Breast epithelium (tissue), 4 donors: Measurements from ENCODE around the gene PPP1R18. TPM values are rescaled to one million over a fixed set of nuclear protein-coding genes. Genes with fewer than 3 reads are reported as not detected.

ENCODE experiments used
- DNase-seq, 2 donors: peaks; one replicate each; pipeline ENCODE4 v3.0.0-alpha.2; 2019; ENCODE audit warnings: low spot score in 2 of 2
- H3K27ac ChIP-seq, 2 donors: fragments of 200-600 bp; sonication (generic) in 1 of 2; one replicate each; pipeline ENCODE4 v1.5.1; 2016 to 2019; ENCODE audit warnings: mild to moderate bottlenecking in 1 of 2
- H3K27me3 ChIP-seq, 2 donors: fragments of 200-600 bp; sonication (generic) in 1 of 2; one replicate each; pipeline versions ENCODE4 v1.5.1 to v1.6.0; 2017 to 2019; ENCODE audit warnings: control low read depth in 1 of 2, mild to moderate bottlenecking in 1 of 2
- H3K36me3 ChIP-seq: fragments of 200-600 bp; one replicate; pipeline ENCODE4 v1.5.1; 2019
- H3K4me1 ChIP-seq, 2 donors: fragments of 200-600 bp; sonication (generic); one replicate each; pipeline ENCODE4 v1.5.1; 2016 to 2019; ENCODE audit warnings: control low read depth in 1 of 2
- H3K4me3 ChIP-seq, 3 donors: fragments of 200-600 bp; sonication (generic); 1 replicate in 2 of 3; 2 replicates in 1 of 3; pipeline ENCODE4 v1.5.1; 2016 to 2019; ENCODE audit warnings: mild to moderate bottlenecking in 3 of 3, moderate library complexity in 2 of 3
- H3K9me3 ChIP-seq, 2 donors: fragments of 200-600 bp; sonication (generic) in 1 of 2; one replicate each; pipeline ENCODE4 v1.5.1; 2016 to 2019; ENCODE audit warnings: control low read depth in 1 of 2
- POLR2A ChIP-seq: fragments of 450-650 bp; IDR thresholded peaks from one replicate; pipeline ENCODE4 v1.6.1; 2016; ENCODE audit warnings: antibody characterized with exemption, mild to moderate bottlenecking, moderate library complexity
- POLR2AphosphoS5 ChIP-seq, 3 donors: sonication (generic); formaldehyde crosslinking; IDR thresholded peaks; one replicate each; pipeline ENCODE4 v1.6.1; 2017; ENCODE audit warnings: antibody characterized with exemption in 3 of 3
- intact Hi-C: fragments of 100-400 bp; cut with DNase I; formaldehyde crosslinking; loops from one replicate; pipeline ENCODE4 v1.15.1; 2023; ENCODE audit warnings: low total_unique reads
- total RNA-seq, 3 donors: library from RNA; depleted of rRNA; stranded (reverse); fragments of >200 nt; gene quantifications; one replicate each; pipeline ENCODE4 v1.1.0, GENCODE V29; 2016
- TF ChIP-seq, protein P1 (sequence below), 3 donors: fragments of 450-650 bp; IDR thresholded peaks; one replicate each; pipeline ENCODE4 v1.5.1; 2016 to 2017; ENCODE audit warnings: antibody characterized with exemption in 3 of 3, mild to moderate bottlenecking in 3 of 3, moderate library complexity in 3 of 3

The PPP1R18 gene
- total RNA-seq, 3 donors from 2014 or later, result 18.3 to 41.6 (median 20.0) TPM

DNA sequence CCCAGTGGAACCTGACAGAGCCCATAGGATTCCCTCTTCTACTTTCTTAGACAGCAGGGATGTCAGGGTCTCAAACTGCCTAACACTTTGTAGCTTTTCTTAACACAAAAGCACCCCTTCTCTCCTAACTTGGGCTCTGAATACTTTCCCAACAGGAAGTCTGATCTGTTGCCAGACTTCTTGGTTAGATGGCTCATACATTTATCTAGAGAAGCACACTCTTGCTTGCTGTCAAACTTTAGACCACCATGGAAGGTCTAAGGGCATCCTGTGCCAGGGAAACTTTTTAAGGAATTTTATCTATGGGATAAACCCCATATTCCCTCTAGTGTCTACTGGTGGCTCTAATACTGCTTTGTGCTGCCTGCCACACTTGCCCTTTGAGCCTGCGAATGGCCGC lies 42.8 kb downstream of the PPP1R18 start:
- DNase-seq, result no peak
- no peak overlapping the region for H3K27ac ChIP-seq
- TF ChIP-seq, protein P1, sequence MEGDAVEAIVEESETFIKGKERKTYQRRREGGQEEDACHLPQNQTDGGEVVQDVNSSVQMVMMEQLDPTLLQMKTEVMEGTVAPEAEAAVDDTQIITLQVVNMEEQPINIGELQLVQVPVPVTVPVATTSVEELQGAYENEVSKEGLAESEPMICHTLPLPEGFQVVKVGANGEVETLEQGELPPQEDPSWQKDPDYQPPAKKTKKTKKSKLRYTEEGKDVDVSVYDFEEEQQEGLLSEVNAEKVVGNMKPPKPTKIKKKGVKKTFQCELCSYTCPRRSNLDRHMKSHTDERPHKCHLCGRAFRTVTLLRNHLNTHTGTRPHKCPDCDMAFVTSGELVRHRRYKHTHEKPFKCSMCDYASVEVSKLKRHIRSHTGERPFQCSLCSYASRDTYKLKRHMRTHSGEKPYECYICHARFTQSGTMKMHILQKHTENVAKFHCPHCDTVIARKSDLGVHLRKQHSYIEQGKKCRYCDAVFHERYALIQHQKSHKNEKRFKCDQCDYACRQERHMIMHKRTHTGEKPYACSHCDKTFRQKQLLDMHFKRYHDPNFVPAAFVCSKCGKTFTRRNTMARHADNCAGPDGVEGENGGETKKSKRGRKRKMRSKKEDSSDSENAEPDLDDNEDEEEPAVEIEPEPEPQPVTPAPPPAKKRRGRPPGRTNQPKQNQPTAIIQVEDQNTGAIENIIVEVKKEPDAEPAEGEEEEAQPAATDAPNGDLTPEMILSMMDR (IDR thresholded peaks at IDR 0.05), result no peak
- TF ChIP-seq POLR2A, result no peak
- no peak for TF ChIP-seq POLR2AphosphoS5 (IDR thresholded peaks at IDR 0.05)
- intact Hi-C loops, result no loop called here
- no peak overlapping the region for H3K4me3 ChIP-seq
- H3K9me3 ChIP-seq, result no peaks in the 10 kb centered on the region
- peaks cover 0 to 4% of the 10 kb centered on the region in 2 donors for H3K4me1 ChIP-seq
- no peaks in the 10 kb centered on the region for H3K36me3 ChIP-seq
- H3K27me3 ChIP-seq, result no peaks in the 10 kb centered on the region

DNA sequence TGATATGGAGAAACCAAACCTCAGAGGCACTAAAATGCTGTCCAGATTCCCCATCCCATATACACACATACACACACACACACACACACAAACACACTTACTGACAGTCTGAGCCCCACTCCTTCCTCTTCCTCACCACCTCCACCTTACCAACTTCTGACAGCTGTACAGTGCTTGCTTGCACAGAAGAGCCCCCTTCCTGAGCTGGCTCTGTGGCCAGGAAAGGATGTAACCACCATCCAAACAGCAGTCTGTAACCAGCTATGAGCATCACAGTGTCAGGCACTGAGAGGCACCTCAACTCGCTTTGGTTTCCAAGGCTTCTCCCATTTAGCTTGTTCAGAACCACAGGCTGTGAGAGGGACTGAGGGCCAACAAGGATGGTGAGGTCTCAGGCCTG lies 45.4 kb downstream of the PPP1R18 start:
- TF ChIP-seq, protein P1 (IDR thresholded peaks at IDR 0.05), result no peak
- no peak for TF ChIP-seq POLR2A
- TF ChIP-seq POLR2AphosphoS5 (IDR thresholded peaks at IDR 0.05), result no peak
- no peak overlapping the region for H3K27ac ChIP-seq
- DNase-seq, result no peak
- H3K36me3 ChIP-seq, result no peaks in the 10 kb centered on the region
- intact Hi-C loops, result no loop called here
- H3K27me3 ChIP-seq, result no peaks in the 10 kb centered on the region
- H3K9me3 ChIP-seq, result no peaks in the 10 kb centered on the region
- no peaks in the 10 kb centered on the region for H3K4me1 ChIP-seq
- H3K4me3 ChIP-seq, result no peak overlapping the region

DNA sequence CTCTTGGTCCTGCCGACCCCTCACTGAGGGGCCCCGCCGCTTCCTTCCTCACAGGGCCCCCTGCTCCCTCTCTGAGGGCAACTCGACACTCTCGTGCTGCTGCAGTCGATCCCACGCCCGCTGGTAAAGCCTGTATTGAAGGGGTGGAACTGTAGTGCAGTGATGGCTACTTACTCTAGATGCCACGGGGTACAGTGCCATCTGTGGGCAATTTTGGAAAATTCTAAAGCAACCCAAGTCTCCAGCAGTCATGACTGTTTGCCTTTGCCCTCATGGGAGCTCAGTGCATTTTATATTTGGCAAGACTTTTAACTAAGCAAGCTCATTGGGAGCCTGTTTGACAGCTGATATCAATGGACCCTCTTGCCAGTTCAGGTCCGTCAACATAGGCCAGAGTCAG lies 46.0 kb downstream of the PPP1R18 start:
- TF ChIP-seq POLR2AphosphoS5 (IDR thresholded peaks at IDR 0.05) (no peak), POLR2A (no peak)
- TF ChIP-seq, protein P1 (IDR thresholded peaks at IDR 0.05), result no peak
- no peaks in the 10 kb centered on the region for H3K4me1 ChIP-seq
- no peak for DNase-seq
- no peaks in the 10 kb centered on the region for H3K27me3 ChIP-seq
- no peak overlapping the region for H3K4me3 ChIP-seq
- H3K27ac ChIP-seq, result no peak overlapping the region
- intact Hi-C loops, result no loop called here
- H3K9me3 ChIP-seq, result no peaks in the 10 kb centered on the region
- no peaks in the 10 kb centered on the region for H3K36me3 ChIP-seq

- H3K27me3 ChIP-seq, result no peaks in the 10 kb centered on the region
- no peak overlapping the region for H3K27ac ChIP-seq
- intact Hi-C loops, result no loop called here
- H3K4me3 ChIP-seq, result no peak overlapping the region
- H3K4me1 ChIP-seq, result no peaks in the 10 kb centered on the region
- no peak for DNase-seq
- H3K36me3 ChIP-seq, result no peaks in the 10 kb centered on the region
- H3K9me3 ChIP-seq, result no peaks in the 10 kb centered on the region
- TF ChIP-seq, protein P1 (IDR thresholded peaks at IDR 0.05), result no peak
- TF ChIP-seq POLR2A (no peak), POLR2AphosphoS5 (IDR thresholded peaks at IDR 0.05) (no peak)
Observed at GRCh38 chr6:30635834-30636233, 50.6 kb downstream of the PPP1R18 start.

- intact Hi-C loops, result no loop called here
- Histone ChIP-seq H3K27me3 (no peaks in the 10 kb centered on the region), H3K9me3 (no peaks in the 10 kb centered on the region), H3K4me3 (peak within 1 kb of the TSS; percentile 46 to 85 (median 64)), H3K4me1 (peaks cover 0 to 6% of the 10 kb centered on the region in 2 donors), H3K36me3 (no peaks in the 10 kb centered on the region), H3K27ac (peak within 1 kb of the TSS; percentile 95 to 98)
- peak; percentile 85 to 88 for DNase-seq
- TF ChIP-seq POLR2A (no peak), POLR2AphosphoS5 (IDR thresholded peaks at IDR 0.05) (peak in 2 of 3 donors; percentile 44 to 72)
- TF ChIP-seq, protein P1 (IDR thresholded peaks at IDR 0.05), result peak in 2 of 3 donors; percentile 30 to 32
Observed at GRCh38 chr6:30626484-30627366, 59.7 kb downstream of the PPP1R18 start, which contains the start of gene ATAT1. TSS of gene ATAT1 (plus strand) at chr6:30626874.
